Hepatocyte (in vitro differentiated cells): ENCODE results near the gene CDC42BPB. TPM values are rescaled to one million over a fixed set of nuclear protein-coding genes. Genes with fewer than 3 reads are reported as not detected.

ENCODE experiments used
- DNase-seq: peaks from one replicate; pipeline ENCODE4 v3.0.0-alpha.2; 2016; ENCODE audit warnings: low spot score
- H2AFZ ChIP-seq: fragments of 200-600 bp; sonication (generic); 2 replicates; pipeline ENCODE4 v1.6.0; 2016; ENCODE audit warnings: antibody characterized with exemption, mild to moderate bottlenecking
- H3K27ac ChIP-seq: fragments of 200-600 bp; sonication (generic); 2 replicates; pipeline ENCODE4 v1.5.1; 2016; ENCODE audit warnings: mild to moderate bottlenecking
- H3K27me3 ChIP-seq: fragments of 200-600 bp; sonication (generic); 2 replicates; pipeline ENCODE4 v1.6.1; 2016
- H3K36me3 ChIP-seq: fragments of 200-600 bp; sonication (generic); replicated peaks from 2 replicates; pipeline ENCODE4 v1.5.1; 2016; ENCODE audit warnings: low read depth; ENCODE audit not compliant: insufficient read depth
- H3K4me1 ChIP-seq: fragments of 200-600 bp; sonication (generic); 2 replicates; pipeline ENCODE4 v1.5.1; 2016; ENCODE audit warnings: mild to moderate bottlenecking, moderate library complexity; ENCODE audit not compliant: insufficient read depth
- H3K4me2 ChIP-seq: fragments of 200-600 bp; sonication (generic); 2 replicates; pipeline ENCODE4 v1.6.0; 2016
- H3K4me3 ChIP-seq: fragments of 200-600 bp; sonication (generic); 2 replicates; pipeline ENCODE4 v1.5.1; 2016; ENCODE audit warnings: mild to moderate bottlenecking
- H3K79me2 ChIP-seq: fragments of 200-600 bp; sonication (generic); 2 replicates; pipeline ENCODE4 v1.6.0; 2017; ENCODE audit warnings: mild to moderate bottlenecking
- H3K9me2 ChIP-seq: fragments of 200-600 bp; sonication (generic); replicated peaks from 2 replicates; pipeline ENCODE4 v1.6.0; 2017; ENCODE audit warnings: mild to moderate bottlenecking; ENCODE audit not compliant: insufficient read depth
- H3K9me3 ChIP-seq: fragments of 200-600 bp; sonication (generic); 2 replicates; pipeline ENCODE4 v1.5.1; 2016; ENCODE audit warnings: low read depth, mild to moderate bottlenecking
- H4K20me1 ChIP-seq: fragments of 200-600 bp; sonication (generic); 2 replicates; pipeline ENCODE4 v1.6.0; 2016; ENCODE audit warnings: mild to moderate bottlenecking; ENCODE audit not compliant: insufficient read depth, poor library complexity, severe bottlenecking
- EZH2 ChIP-seq: fragments of 200-600 bp; sonication (generic); IDR thresholded peaks from 2 replicates; pipeline ENCODE4 v1.6.1; 2016; ENCODE audit warnings: antibody characterized with exemption, mild to moderate bottlenecking, borderline replicate concordance
- EZH2phosphoT487 ChIP-seq: fragments of 200-600 bp; sonication (generic); IDR thresholded peaks from one replicate; pipeline ENCODE4 v1.6.1; 2018; ENCODE audit warnings: antibody characterized with exemption, mild to moderate bottlenecking, low read depth, moderate library complexity; ENCODE audit not compliant: unreplicated experiment, severe bottlenecking
- whole genome bisulfite sequencing: methylation state at CpG from one replicate; pipeline ENCODE4 v1.1.6; 2016; ENCODE audit warnings: low lambda C conversion rate; ENCODE audit errors: missing lambda C conversion rate; 5-methylcytosine and 5-hydroxymethylcytosine counted together
- polyA plus RNA-seq: library from polyadenylated mRNA; unstranded; fragments of >200 nt; fragmentation: Nextera tagmentation; extraction: Ambion mirVana; gene quantifications from 2 replicates; pipeline ENCODE4 v1.2.1, GENCODE V29; 2016
- total RNA-seq: library from RNA; depleted of rRNA; stranded (reverse); fragments of >200 nt; gene quantifications from 2 replicates; pipeline ENCODE4 v1.2.3, GENCODE V29; 2014
- TF ChIP-seq, protein P1 (sequence below): fragments of 200-600 bp; sonication (generic); IDR thresholded peaks from 2 replicates; pipeline ENCODE4 v1.5.1; 2016; ENCODE audit warnings: antibody characterized with exemption, mild to moderate bottlenecking; ENCODE audit not compliant: poor library complexity

Gene CDC42BPB
- total and polyA plus RNA-seq, 2 experiments from 2014 or later, result 10.2 to 60.6 TPM

DNA sequence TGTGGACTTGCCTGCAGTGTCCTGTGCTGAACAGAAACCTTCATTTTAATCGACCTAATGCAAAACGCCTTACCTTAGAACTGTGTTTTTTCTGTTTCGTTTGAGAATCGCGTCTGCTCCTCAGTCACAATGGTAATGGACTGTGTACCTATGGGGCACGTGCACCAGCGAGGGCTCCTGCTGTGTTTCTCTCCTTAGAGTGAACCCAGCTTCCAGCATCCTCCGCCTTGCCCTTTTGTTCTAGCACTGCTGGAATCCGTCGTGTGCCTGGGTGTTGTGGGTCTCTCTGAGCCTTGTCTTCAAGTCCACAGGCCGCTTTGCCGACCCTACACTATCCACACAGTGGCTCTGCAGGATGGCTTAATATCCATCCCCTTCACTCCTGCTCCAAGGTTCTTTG is 131.2 kb downstream of the CDC42BPB start:
- Histone ChIP-seq H4K20me1 (peaks cover 15% of the 10 kb centered on the region), H3K27ac (no peak overlapping the region), H3K9me2 (no peaks in the 10 kb centered on the region), H2AFZ (no peak overlapping the region), H3K9me3 (no peaks in the 10 kb centered on the region), H3K4me3 (no peak overlapping the region), H3K27me3 (peaks cover 41% of the 10 kb centered on the region), H3K4me2 (no peak overlapping the region), H3K36me3 (no peaks in the 10 kb centered on the region), H3K79me2 (peaks cover 9% of the 10 kb centered on the region), H3K4me1 (peaks cover 35% of the 10 kb centered on the region)
- TF ChIP-seq EZH2phosphoT487 (no peak), EZH2 (no peak)
- TF ChIP-seq, protein P1, sequence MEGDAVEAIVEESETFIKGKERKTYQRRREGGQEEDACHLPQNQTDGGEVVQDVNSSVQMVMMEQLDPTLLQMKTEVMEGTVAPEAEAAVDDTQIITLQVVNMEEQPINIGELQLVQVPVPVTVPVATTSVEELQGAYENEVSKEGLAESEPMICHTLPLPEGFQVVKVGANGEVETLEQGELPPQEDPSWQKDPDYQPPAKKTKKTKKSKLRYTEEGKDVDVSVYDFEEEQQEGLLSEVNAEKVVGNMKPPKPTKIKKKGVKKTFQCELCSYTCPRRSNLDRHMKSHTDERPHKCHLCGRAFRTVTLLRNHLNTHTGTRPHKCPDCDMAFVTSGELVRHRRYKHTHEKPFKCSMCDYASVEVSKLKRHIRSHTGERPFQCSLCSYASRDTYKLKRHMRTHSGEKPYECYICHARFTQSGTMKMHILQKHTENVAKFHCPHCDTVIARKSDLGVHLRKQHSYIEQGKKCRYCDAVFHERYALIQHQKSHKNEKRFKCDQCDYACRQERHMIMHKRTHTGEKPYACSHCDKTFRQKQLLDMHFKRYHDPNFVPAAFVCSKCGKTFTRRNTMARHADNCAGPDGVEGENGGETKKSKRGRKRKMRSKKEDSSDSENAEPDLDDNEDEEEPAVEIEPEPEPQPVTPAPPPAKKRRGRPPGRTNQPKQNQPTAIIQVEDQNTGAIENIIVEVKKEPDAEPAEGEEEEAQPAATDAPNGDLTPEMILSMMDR, result no peak
- DNase-seq, result no peak
- WGBS, result 60% methylated on average over 12 of the region's 12 CpGs

- no peaks in the 10 kb centered on the region for H3K9me3 ChIP-seq
- peaks cover 12% of the 10 kb centered on the region for H4K20me1 ChIP-seq
- H3K36me3 ChIP-seq, result no peaks in the 10 kb centered on the region
- H3K4me1 ChIP-seq, result peaks cover 35% of the 10 kb centered on the region
- TF ChIP-seq, protein P1, result no peak
- TF ChIP-seq EZH2phosphoT487 (no peak), EZH2 (no peak)
- no peaks in the 10 kb centered on the region for H3K9me2 ChIP-seq
- no peak overlapping the region for H2AFZ ChIP-seq
- H3K4me2 ChIP-seq, result no peak overlapping the region
- WGBS, result 88% methylated on average over 11 of the region's 11 CpGs
- no peak overlapping the region for H3K4me3 ChIP-seq
- peaks cover 9% of the 10 kb centered on the region for H3K79me2 ChIP-seq
- H3K27me3 ChIP-seq, result peaks cover 41% of the 10 kb centered on the region
- DNase-seq, result no peak
- H3K27ac ChIP-seq, result no peak overlapping the region
Observed at GRCh38 chr14:102925646-102926045, 131.7 kb downstream of the CDC42BPB start.

DNA sequence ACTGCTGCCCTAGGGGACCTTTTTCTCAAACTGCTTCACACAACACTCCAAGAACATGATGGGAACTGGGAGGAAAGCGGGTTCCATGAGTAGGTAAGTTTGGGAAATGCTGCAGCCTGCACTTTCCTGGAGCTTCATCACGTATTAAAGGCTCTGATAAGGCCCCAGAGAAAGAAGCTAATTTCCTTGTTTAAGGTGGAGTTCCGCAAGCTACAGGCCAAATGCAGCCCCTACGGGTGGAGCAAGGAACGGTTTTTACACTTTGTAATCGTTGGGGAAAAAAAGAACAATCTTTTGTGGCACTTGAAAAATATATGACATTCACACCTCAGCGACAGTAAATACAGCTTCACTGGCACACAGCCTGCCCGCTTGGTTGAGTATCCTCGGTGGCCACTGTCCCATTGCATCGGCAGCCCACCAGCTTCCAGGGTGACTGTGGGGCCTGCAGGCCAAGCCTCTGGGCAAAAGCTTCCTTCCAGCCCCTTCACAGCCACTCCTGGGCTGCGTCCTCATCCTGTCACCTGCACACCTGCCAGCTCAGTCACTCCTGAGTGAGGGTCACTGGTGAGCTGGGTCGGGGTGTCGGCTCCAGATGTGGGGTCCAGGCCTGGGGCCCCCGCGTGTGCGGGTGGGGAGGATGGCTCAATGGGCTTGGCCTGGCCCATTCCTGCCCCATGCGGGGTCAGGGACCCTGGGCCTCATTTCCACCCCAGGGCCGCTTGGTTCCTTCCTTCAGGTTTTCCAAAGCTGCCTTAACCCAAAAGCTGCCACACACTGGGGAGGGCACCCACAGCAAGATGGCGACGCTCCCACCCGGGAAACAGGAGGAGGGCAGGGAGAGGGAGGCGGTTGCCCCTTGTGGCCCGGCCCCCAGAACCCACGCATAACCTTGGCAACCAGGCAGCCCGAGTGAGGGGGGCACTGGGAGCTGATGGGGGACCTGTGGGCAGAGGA is 132.4 kb downstream of the CDC42BPB start:
- Histone ChIP-seq H3K4me1 (peaks cover 31% of the 10 kb centered on the region), H3K9me3 (no peaks in the 10 kb centered on the region), H3K36me3 (no peaks in the 10 kb centered on the region), H2AFZ (no peak overlapping the region), H3K4me3 (no peak overlapping the region), H3K4me2 (peak overlapping the region; percentile 91), H3K27me3 (peaks cover 41% of the 10 kb centered on the region), H4K20me1 (peaks cover 8% of the 10 kb centered on the region), H3K27ac (no peak overlapping the region), H3K79me2 (peaks cover 9% of the 10 kb centered on the region), H3K9me2 (no peaks in the 10 kb centered on the region)
- no peak for DNase-seq
- 92% methylated on average over 25 of the region's 25 CpGs for WGBS
- no peak for TF ChIP-seq EZH2
- TF ChIP-seq, protein P1, result peak; percentile 17
